ENCODE results near the gene MORN5. TPM values are rescaled to one million over a fixed set of nuclear protein-coding genes. Genes with fewer than 3 reads are reported as not detected.

Gene MORN5
- total and polyA plus RNA-seq, 8 donors: 1.2 to 7.2 (median 4.2) TPM; not detected in 1

- no peak for ATAC-seq
- Histone ChIP-seq H3K27ac (no peak overlapping the region), H3K27me3 (peaks cover 0 to 14% of the 10 kb centered on the region in 2 donors), H3K9me3 (no peaks in the 10 kb centered on the region), H3K36me3 (no peaks in the 10 kb centered on the region), H3K4me3 (no peak overlapping the region), H3K4me1 (no peaks in the 10 kb centered on the region)
- no peak for TF ChIP-seq CTCF (IDR thresholded peaks at IDR 0.05)
- intact Hi-C loops (cut with DNase I): no loop called here
- no peak for DNase-seq
These were observed 41.2 kb upstream of the MORN5 start for GRCh38 chr9:122118343-122119165.

GRCh38 chr9:122119166-122119521, 40.6 kb upstream of the MORN5 start:
- peaks cover 0 to 13% of the 10 kb centered on the region in 2 donors for H3K27me3 ChIP-seq
- no peaks in the 10 kb centered on the region for H3K9me3 ChIP-seq
- H3K27ac ChIP-seq: no peak overlapping the region
- DNase-seq (no peak), ATAC-seq (no peak)
- no peaks in the 10 kb centered on the region for H3K4me1 ChIP-seq
- intact Hi-C loops (cut with DNase I): no loop called here
- no peak for TF ChIP-seq CTCF (IDR thresholded peaks at IDR 0.05)
- H3K36me3 ChIP-seq: no peaks in the 10 kb centered on the region
- no peak overlapping the region for H3K4me3 ChIP-seq

GRCh38 chr9:122119721-122120120, 40.0 kb upstream of the MORN5 start:
- no peak overlapping the region for H3K4me3 ChIP-seq
- intact Hi-C loops (cut with DNase I): loop anchor here in 1 of 2 donors (10.0 kb wide), 1 partner anchor 235 kb away; no protein-coding TSS in a partner anchor
- no peaks in the 10 kb centered on the region for H3K36me3 ChIP-seq
- H3K4me1 ChIP-seq: no peaks in the 10 kb centered on the region
- no peak for TF ChIP-seq CTCF (IDR thresholded peaks at IDR 0.05)
- no peak for ATAC-seq
- DNase-seq: no peak
- H3K27ac ChIP-seq: no peak overlapping the region
- no peaks in the 10 kb centered on the region for H3K9me3 ChIP-seq
- peaks cover 0 to 13% of the 10 kb centered on the region in 2 donors for H3K27me3 ChIP-seq

- peaks cover 0 to 6% of the 10 kb centered on the region in 2 donors for H3K4me1 ChIP-seq
- no peaks in the 10 kb centered on the region for H3K9me3 ChIP-seq
- no peak for TF ChIP-seq CTCF (IDR thresholded peaks at IDR 0.05)
- intact Hi-C loops (cut with DNase I): loop anchor here in 1 of 2 donors (10.0 kb wide), 1 partner anchor 234 kb away; no protein-coding TSS in a partner anchor
- DNase-seq (no peak), ATAC-seq (no peak)
- no peaks in the 10 kb centered on the region for H3K36me3 ChIP-seq
- no peak overlapping the region for H3K27ac ChIP-seq
- H3K27me3 ChIP-seq: peaks cover 0 to 18% of the 10 kb centered on the region in 2 donors
- no peak overlapping the region for H3K4me3 ChIP-seq
These were observed 39.2 kb upstream of the MORN5 start for GRCh38 chr9:122120316-122121071.

- H3K9me3 ChIP-seq: no peaks in the 10 kb centered on the region
- no peak overlapping the region for H3K4me3 ChIP-seq
- no peaks in the 10 kb centered on the region for H3K36me3 ChIP-seq
- H3K27ac ChIP-seq: no peak overlapping the region
- peaks cover 0 to 21% of the 10 kb centered on the region in 2 donors for H3K27me3 ChIP-seq
- no peak for TF ChIP-seq CTCF (IDR thresholded peaks at IDR 0.05)
- no peak for ATAC-seq
- H3K4me1 ChIP-seq: peaks cover 6 to 15% of the 10 kb centered on the region in 2 donors
- DNase-seq: no peak
- intact Hi-C loops (cut with DNase I): loop anchor here in 1 of 2 donors (10.0 kb wide), 1 partner anchor 233 kb away; no protein-coding TSS in a partner anchor
These were observed 38.3 kb upstream of the MORN5 start for GRCh38 chr9:122121391-122121790.
